ENCODE measurements around the gene VPS37B. TPM values are rescaled to one million over a fixed set of nuclear protein-coding genes. Genes with fewer than 3 reads are reported as not detected.

The VPS37B gene
- total RNA-seq, 1 experiment from 2014 or later = 12.3 TPM

DNA sequence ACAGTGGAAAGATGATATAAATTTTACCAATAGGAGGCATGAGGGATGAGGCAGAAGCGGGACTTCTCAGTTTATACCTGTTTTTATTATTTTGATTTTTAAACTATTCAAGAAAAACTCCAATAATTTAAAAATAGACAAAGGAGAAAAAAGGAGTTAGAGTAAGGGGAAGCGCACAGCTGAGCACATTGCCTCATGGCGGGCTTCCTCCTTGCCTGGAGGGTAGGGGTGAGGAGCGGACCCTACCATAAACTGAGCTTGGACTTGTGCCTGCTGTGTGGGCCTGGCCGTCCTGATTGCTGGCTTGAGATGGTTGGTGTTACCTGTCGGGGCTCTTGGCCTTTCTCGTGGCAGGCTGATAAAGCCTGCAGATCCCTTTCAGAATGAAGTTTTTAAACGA lies 75.8 kb downstream of the VPS37B start:
- H3K79me2 ChIP-seq (ENCODE audit: insufficient read depth, low read length) = no peaks in the 10 kb centered on the region
- no peaks in the 10 kb centered on the region for H3K4me1 ChIP-seq (ENCODE audit: insufficient read depth, low read length)
- no peak overlapping the region for H2AFZ ChIP-seq (ENCODE audit: low read length)
- no peak overlapping the region for H3T11ph ChIP-seq (ENCODE audit: low read length)
- no peaks in the 10 kb centered on the region for H3K79me1 ChIP-seq (ENCODE audit: insufficient read depth, low read depth, low read length, poor library complexity, severe bottlenecking)
- no CpG with 5 or more reads among the region's 8 CpGs for WGBS (ENCODE audit: extremely low coverage, insufficient read length, low lambda C conversion rate)
- no peak overlapping the region for H4K8ac ChIP-seq (replicated peaks; ENCODE audit: insufficient read length, low read depth, low read length)
- no peak overlapping the region for H2BK20ac ChIP-seq (ENCODE audit: low read depth, low read length, poor library complexity, severe bottlenecking)
- peaks cover 33% of the 10 kb centered on the region for H3K27me3 Mint-ChIP-seq (ENCODE audit: low read depth)
- H2AK5ac ChIP-seq (ENCODE audit: insufficient read length, low read length) = no peak overlapping the region
- no peak overlapping the region for H3K18ac ChIP-seq (ENCODE audit: insufficient read length, low read depth, low read length)
- no peak overlapping the region for H2BK5ac ChIP-seq (ENCODE audit: insufficient read length, low read length)
- H3K4me1 Mint-ChIP-seq = no peaks in the 10 kb centered on the region
- no peaks in the 10 kb centered on the region for H3K9me3 ChIP-seq (ENCODE audit: control insufficient read depth, low read depth, low read length)
- no peak overlapping the region for H4K91ac ChIP-seq (ENCODE audit: insufficient read length, low read depth, low read length)
- H2BK12ac ChIP-seq (ENCODE audit: insufficient read length, low read depth, low read length) = no peak overlapping the region
- H4K20me1 ChIP-seq (ENCODE audit: control insufficient read depth, insufficient read depth, insufficient read length) = no peaks in the 10 kb centered on the region
- H3K9me3 Mint-ChIP-seq = no peaks in the 10 kb centered on the region
- TF ChIP-seq, protein P1, sequence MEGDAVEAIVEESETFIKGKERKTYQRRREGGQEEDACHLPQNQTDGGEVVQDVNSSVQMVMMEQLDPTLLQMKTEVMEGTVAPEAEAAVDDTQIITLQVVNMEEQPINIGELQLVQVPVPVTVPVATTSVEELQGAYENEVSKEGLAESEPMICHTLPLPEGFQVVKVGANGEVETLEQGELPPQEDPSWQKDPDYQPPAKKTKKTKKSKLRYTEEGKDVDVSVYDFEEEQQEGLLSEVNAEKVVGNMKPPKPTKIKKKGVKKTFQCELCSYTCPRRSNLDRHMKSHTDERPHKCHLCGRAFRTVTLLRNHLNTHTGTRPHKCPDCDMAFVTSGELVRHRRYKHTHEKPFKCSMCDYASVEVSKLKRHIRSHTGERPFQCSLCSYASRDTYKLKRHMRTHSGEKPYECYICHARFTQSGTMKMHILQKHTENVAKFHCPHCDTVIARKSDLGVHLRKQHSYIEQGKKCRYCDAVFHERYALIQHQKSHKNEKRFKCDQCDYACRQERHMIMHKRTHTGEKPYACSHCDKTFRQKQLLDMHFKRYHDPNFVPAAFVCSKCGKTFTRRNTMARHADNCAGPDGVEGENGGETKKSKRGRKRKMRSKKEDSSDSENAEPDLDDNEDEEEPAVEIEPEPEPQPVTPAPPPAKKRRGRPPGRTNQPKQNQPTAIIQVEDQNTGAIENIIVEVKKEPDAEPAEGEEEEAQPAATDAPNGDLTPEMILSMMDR (conservative IDR thresholded peaks at IDR 0.05) = no peak
- no peaks in the 10 kb centered on the region for H3K36me3 Mint-ChIP-seq (ENCODE audit: insufficient read depth in 1 of 3, low read depth in 3 of 3)
- no peak overlapping the region; a peak in 1 of 7 replicates for H3K27ac Mint-ChIP-seq
- DNase-seq = no peak
- no peak overlapping the region for H3K4ac ChIP-seq (ENCODE audit: low read depth, low read length)
- H3K27ac ChIP-seq (ENCODE audit: insufficient read length, low read depth, low read length) = no peak overlapping the region
- no peak overlapping the region for H3K9ac ChIP-seq (ENCODE audit: extremely low read depth, insufficient read length, low read length)
- no peak overlapping the region for H3K4me2 ChIP-seq (ENCODE audit: insufficient read depth, insufficient read length, low read length)
- H3K56ac ChIP-seq (ENCODE audit: insufficient read length, low read depth, low read length) = no peak overlapping the region
- H2BK15ac ChIP-seq (ENCODE audit: low read depth, low read length) = no peak overlapping the region
- H3K4me3 Mint-ChIP-seq = no peak overlapping the region
- no peak overlapping the region for H4K5ac ChIP-seq (ENCODE audit: insufficient read length, low read depth, low read length)
- H2BK120ac ChIP-seq (ENCODE audit: low read depth, low read length, poor library complexity, severe bottlenecking) = no peak overlapping the region
- H3K27me3 ChIP-seq (ENCODE audit: insufficient read depth, low read length) = no peaks in the 10 kb centered on the region
- no peaks in the 10 kb centered on the region for H3K23me2 ChIP-seq (ENCODE audit: insufficient read length, low read depth, low read length, poor library complexity, severe bottlenecking)
- H3K14ac ChIP-seq (ENCODE audit: insufficient read depth, low read length) = no peak overlapping the region
- no peak overlapping the region for H3K23ac ChIP-seq (ENCODE audit: insufficient read length, low read depth, low read length)
